Pancreas (tissue), 10 donors: ENCODE data around the gene PARP14. TPM values are rescaled to one million over a fixed set of nuclear protein-coding genes. Genes with fewer than 3 reads are reported as not detected.
"Not testable (repeated sequence)": the region's sequence is repeated elsewhere in the genome, so short reads cannot be mapped to it uniquely, and the experiment has no call there.

Experiments used
- ATAC-seq, 4 donors: fragments of 200-7000 bp; cut with Tn5 transposase; one replicate each; pipeline versions ENCODE4 v1.8.0 to v1.9.1; 2020; ENCODE audit warnings: mild to moderate bottlenecking in 4 of 4, moderate library complexity in 4 of 4
- DNase-seq, 6 donors: peaks; one replicate each; pipeline ENCODE4 v3.0.0-alpha.2; 2020
- FAIRE-seq: peaks from 2 replicates; lab custom pipeline; 2012; peaks lifted over from hg19 to GRCh38; lab: Jason Lieb, UNC
- H3K27ac ChIP-seq, 4 donors: fragments of 200-600 bp; sonication (generic); 1 replicate in 3 of 4; 2 replicates in 1 of 4; pipeline versions ENCODE4 v1.5.0 to v1.8.0; 2020
- H3K27me3 ChIP-seq, 4 donors: fragments of 200-600 bp; one replicate each; pipeline ENCODE4 v1.8.0; 2021
- H3K36me3 ChIP-seq, 3 donors: fragments of 200-600 bp; sonication (generic) in 1 of 3; one replicate each; pipeline versions ENCODE4 v1.5.0 to v1.8.0; 2020 to 2021
- H3K4me1 ChIP-seq, 3 donors: fragments of 200-600 bp; one replicate each; pipeline ENCODE4 v1.8.0; 2021
- H3K4me3 ChIP-seq, 4 donors: fragments of 200-600 bp; sonication (generic) in 2 of 4; one replicate each; pipeline versions ENCODE4 v1.5.0 to v1.8.0; 2020 to 2021
- H3K9me3 ChIP-seq, 4 donors: fragments of 200-600 bp; one replicate each; pipeline ENCODE4 v1.8.0; 2021
- WGBS, 2 donors: extraction: QIAGEN DNeasy Blood & Tissue Kit; methylation state at CpG; one replicate each; pipeline ENCODE4 v1.1.7; 2013; 5-methylcytosine and 5-hydroxymethylcytosine counted together
- intact Hi-C, 3 donors: fragments of 100-400 bp; cut with DNase I; formaldehyde crosslinking; loops; one replicate each; pipeline versions ENCODE4 v1.11.1 to v1.14.2; 2022
- polyA plus RNA-seq, 2 donors: library from polyadenylated mRNA; stranded (reverse); fragments of 200-250 nt; gene quantifications; one replicate each; pipeline ENCODE4 v1.2.3, GENCODE V29; 2013
- total RNA-seq, 6 donors: library from RNA; stranded (reverse); fragmentation: NEBNext Ultra II Directional in 4 of 6; extraction: Animal tissue kit (Norgen Biotek cat#: 25700) in 4 of 6; gene quantifications; one replicate each; pipeline versions ENCODE4 v1.2.1 to v1.2.4, GENCODE V29; 2021 to 2023
- TF ChIP-seq, protein P1 (sequence below), 4 donors: fragments of 200-600 bp; sonication (generic) in 3 of 4; IDR thresholded peaks; one replicate each; pipeline versions ENCODE4 v1.5.0 to v1.8.0; 2021; ENCODE audit warnings: antibody characterized with exemption in 4 of 4
- donor health status: healthy with polysubstance abuse.
- donor health status: DM: no; HTN: no; CAD: no; lungs with moderate emphysema.
- donor health status: DM: no; HTN: no; CAD: no.
- donor health status: control.
- donor health status: control.
- donor health status: Bipolar disorder and iron deficiency.
- donor health status: DM: yes; HTN: yes; CAD: no.
- donor health status: DM: no; HTN: no; CAD: no.
- donor health status: DM: no; HTN: no; CAD: no.
- donor health status: DM: yes; HTN: yes; CAD: no.

Gene PARP14
- total and polyA plus RNA-seq, 8 donors: 7.2 to 27.7 (median 11.7) TPM

DNA sequence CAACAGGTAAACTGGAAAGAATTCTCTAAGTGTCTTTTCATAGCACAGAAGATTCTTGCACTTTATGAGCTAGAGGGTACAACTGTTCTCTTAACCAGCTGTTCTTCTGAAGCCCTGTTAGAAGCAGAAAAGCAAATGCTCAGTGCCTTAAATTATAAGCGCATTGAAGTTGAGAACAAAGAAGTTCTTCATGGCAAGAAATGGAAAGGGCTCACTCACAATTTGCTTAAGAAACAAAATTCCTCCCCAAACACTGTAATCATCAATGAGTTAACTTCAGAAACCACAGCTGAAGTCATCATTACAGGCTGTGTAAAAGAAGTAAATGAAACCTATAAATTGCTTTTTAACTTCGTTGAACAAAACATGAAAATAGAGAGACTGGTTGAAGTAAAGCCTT is 19.6 kb downstream of the PARP14 start:
- TF ChIP-seq, protein P1, sequence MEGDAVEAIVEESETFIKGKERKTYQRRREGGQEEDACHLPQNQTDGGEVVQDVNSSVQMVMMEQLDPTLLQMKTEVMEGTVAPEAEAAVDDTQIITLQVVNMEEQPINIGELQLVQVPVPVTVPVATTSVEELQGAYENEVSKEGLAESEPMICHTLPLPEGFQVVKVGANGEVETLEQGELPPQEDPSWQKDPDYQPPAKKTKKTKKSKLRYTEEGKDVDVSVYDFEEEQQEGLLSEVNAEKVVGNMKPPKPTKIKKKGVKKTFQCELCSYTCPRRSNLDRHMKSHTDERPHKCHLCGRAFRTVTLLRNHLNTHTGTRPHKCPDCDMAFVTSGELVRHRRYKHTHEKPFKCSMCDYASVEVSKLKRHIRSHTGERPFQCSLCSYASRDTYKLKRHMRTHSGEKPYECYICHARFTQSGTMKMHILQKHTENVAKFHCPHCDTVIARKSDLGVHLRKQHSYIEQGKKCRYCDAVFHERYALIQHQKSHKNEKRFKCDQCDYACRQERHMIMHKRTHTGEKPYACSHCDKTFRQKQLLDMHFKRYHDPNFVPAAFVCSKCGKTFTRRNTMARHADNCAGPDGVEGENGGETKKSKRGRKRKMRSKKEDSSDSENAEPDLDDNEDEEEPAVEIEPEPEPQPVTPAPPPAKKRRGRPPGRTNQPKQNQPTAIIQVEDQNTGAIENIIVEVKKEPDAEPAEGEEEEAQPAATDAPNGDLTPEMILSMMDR (IDR thresholded peaks at IDR 0.05): no peak
- intact Hi-C loops: no loop called here
- H3K4me3 ChIP-seq: no peak overlapping the region
- H3K9me3 ChIP-seq: no peaks in the 10 kb centered on the region
- DNase-seq (no peak), FAIRE-seq (no peak), ATAC-seq (no peak)
- WGBS, 2 donors: 82 to 83% methylated on average over 2 of the region's 2 CpGs
- peaks cover 0 to 33% (median 0%) of the 10 kb centered on the region in 3 donors for H3K36me3 ChIP-seq
- no peaks in the 10 kb centered on the region for H3K27me3 ChIP-seq
- no peaks in the 10 kb centered on the region for H3K4me1 ChIP-seq
- H3K27ac ChIP-seq: no peak overlapping the region

DNA sequence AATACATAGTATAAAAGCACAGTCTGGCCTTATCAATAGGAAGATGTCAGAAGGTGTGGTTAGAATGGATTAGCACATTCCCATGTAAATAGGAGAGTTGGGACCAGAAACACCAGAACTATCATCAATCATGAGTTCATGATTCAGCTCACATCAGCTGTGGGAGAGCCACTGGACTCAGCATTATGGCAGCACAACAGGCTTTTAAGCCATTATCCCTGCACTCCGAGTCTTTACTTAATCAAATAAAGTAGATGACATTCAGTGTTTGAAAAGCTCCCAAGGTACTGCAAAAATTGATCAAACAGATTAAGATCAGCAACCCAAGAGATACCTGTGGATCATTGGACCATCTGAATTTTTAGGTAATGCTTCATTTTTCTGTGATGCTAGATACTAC is 24.7 kb downstream of the PARP14 start:
- Histone ChIP-seq H3K4me1 (no peaks in the 10 kb centered on the region), H3K4me3 (no peak overlapping the region), H3K36me3 (peaks cover 0 to 7% (median 0%) of the 10 kb centered on the region in 3 donors), H3K27me3 (no peaks in the 10 kb centered on the region), H3K9me3 (no peaks in the 10 kb centered on the region), H3K27ac (no peak overlapping the region)
- DNase-seq: no peak
- intact Hi-C loops: no loop called here
- ATAC-seq: peak in 2 of 4 donors; percentile 51 to 73
- TF ChIP-seq, protein P1 (IDR thresholded peaks at IDR 0.05): no peak
- no peak for FAIRE-seq
- WGBS, 2 donors: 90 to 92% methylated on average over 1 of the region's 1 CpG

DNA sequence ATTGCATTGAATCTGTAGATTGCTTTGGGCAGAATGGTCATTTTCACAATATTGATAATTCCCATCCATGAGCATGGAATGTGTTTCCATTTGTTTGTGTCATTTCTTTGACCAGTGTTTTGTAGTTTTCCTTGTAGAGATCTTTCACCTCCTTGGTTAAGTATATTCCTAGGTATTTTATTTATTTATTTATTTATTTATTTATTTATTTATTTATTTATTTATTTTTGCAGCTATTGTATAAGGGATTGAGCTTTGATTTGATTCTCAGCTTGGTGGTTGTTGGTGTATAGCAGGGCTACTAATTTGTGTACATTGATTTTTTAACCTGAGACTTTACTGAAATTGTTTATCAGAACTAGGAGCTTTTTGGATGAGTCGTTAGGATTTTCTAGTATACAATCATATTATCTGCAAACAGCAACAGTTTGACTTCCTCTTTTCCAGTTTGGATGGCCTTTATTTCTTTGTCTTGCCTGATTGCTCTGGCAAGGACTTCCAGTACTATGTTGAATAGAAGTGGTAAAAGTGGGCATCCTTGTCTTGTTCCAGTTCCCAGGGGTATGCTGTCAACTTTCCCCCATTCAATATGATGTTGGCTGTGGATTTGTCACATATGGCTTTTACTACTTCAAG is 30.1 kb downstream of the PARP14 start:
- intact Hi-C loops, DNase-seq, H3K4me1 ChIP-seq, ATAC-seq, H3K27me3 ChIP-seq, H3K27ac ChIP-seq, H3K9me3 ChIP-seq, H3K4me3 ChIP-seq, FAIRE-seq: not testable (repeated sequence)
- WGBS, 2 donors: 96 to 97% methylated on average over 1 of the region's 1 CpG
- peaks cover 0 to 25% (median 0%) of the 10 kb centered on the region in 3 donors for H3K36me3 ChIP-seq

DNA sequence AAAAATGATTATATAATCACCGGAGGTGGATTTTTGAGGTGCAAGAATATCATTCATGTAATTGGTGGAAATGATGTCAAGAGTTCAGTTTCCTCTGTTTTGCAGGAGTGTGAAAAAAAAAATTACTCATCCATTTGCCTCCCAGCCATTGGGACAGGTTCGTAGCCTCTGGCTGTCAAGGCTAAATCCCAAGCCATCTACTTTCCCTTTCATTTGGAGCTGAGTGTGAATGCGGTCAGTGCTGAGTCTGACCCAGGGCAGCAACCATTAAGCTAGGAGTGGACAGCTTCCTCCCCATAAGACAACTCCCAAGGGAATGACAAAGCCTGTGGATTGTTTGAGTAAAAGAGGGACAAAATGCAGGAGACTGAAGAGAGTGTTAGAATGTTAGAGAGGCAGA is 33.6 kb downstream of the PARP14 start:
- 94 to 95% methylated on average over 3 of the region's 3 CpGs for WGBS, 2 donors
- peaks cover 0 to 36% (median 0%) of the 10 kb centered on the region in 3 donors for H3K36me3 ChIP-seq
- no peak overlapping the region for H3K4me3 ChIP-seq
- DNase-seq (no peak), ATAC-seq (no peak), FAIRE-seq (no peak)
- intact Hi-C loops: no loop called here
- no peaks in the 10 kb centered on the region for H3K9me3 ChIP-seq
- TF ChIP-seq, protein P1 (IDR thresholded peaks at IDR 0.05): no peak
- no peaks in the 10 kb centered on the region for H3K4me1 ChIP-seq
- H3K27me3 ChIP-seq: no peaks in the 10 kb centered on the region
- no peak overlapping the region for H3K27ac ChIP-seq

DNA sequence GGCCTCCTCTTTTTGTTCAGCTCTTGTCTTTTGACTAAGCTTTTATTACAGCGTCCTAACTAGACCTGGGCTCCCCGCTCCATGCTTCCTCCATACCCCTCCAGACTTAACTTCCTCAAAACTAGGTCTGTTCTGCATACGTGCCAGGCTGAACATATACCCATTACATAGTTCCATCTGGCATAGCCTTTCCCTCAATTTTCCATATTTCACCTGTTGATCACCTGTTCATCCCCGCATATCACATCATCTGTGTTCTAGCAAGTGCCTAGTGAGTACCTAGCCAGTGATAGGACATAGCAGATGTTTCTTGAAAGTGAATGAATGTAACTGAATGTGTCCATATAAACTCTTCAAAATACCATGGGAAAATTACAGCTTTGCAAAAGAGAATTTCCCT is 36.0 kb downstream of the PARP14 start:
- TF ChIP-seq, protein P1 (IDR thresholded peaks at IDR 0.05): no peak
- DNase-seq: no peak
- no peaks in the 10 kb centered on the region for H3K27me3 ChIP-seq
- no peak overlapping the region for H3K27ac ChIP-seq
- H3K4me1 ChIP-seq: no peaks in the 10 kb centered on the region
- no peak overlapping the region for H3K4me3 ChIP-seq
- WGBS, 2 donors: 93 to 97% methylated on average over 4 of the region's 4 CpGs
- no peak for ATAC-seq
- FAIRE-seq: no peak
- peaks cover 0 to 43% (median 0%) of the 10 kb centered on the region in 3 donors for H3K36me3 ChIP-seq
- intact Hi-C loops: no loop called here
- H3K9me3 ChIP-seq: no peaks in the 10 kb centered on the region
